GM21619 (cell line): ENCODE measurements around the gene RNF114.

Experiments
- ATAC-seq: cut with Tn5 transposase; IDR thresholded peaks from one replicate; pipeline ENCODE4 v1.9.1; 2021; ENCODE audit not compliant: unreplicated experiment

Gene RNF114

DNA sequence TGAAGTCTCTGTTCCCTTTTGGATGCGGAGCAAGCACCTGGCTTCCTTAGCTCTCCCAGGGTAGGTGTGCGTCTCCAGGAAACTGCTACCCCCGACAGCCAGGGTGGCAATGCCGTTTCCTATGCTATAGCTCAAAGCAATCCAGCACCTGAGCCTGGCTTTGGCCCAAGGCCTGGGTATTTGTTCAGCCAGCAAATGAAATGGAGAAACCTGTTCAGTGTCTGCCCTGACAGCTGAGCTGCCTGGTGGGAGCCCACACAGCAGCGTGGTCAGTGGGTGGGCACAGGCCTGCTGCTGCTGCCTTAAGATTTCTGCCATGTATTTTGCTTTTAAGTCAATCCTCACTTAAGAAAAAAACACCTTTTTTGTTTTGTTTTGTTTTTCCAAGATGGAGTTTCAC lies 34.6 kb upstream of the RNF114 start:
- no peak for ATAC-seq

DNA sequence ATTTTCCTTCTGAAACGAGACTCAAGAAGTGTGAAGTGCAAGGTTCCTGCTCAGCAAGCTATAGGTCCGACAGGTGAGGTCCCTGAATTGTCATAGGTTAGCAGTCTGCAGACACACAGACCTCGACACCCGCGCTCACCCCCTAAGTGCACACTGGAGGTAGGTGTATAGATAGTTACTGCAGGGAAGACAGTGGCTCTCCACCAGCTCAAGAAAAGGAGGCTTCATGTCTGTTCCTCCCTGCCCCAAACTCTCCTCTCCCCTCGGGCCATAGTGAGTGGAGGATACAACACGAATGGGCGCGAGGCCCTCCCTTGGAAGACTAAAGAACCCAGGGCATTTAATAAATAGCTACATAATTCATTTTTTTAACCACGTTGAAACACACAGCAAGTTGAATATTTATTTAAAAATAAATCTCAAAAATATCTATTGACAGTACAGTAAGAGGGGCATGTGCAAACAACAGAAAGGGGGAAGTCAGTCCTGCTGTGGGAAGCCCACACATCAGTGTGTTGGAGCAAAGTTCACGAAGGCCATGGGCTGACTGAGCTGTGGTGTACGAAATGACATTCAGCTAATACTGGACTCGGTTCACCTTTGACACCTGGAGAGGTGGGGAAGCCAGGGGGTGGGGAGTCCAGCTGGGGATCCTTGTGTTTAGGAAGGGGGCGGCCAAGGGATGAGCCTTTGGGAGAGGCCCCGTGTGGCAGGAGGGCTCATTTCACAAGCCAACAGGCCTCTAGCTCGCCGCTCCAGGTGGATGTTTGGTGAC lies 31.6 kb upstream of the RNF114 start:
- no peak for ATAC-seq

DNA sequence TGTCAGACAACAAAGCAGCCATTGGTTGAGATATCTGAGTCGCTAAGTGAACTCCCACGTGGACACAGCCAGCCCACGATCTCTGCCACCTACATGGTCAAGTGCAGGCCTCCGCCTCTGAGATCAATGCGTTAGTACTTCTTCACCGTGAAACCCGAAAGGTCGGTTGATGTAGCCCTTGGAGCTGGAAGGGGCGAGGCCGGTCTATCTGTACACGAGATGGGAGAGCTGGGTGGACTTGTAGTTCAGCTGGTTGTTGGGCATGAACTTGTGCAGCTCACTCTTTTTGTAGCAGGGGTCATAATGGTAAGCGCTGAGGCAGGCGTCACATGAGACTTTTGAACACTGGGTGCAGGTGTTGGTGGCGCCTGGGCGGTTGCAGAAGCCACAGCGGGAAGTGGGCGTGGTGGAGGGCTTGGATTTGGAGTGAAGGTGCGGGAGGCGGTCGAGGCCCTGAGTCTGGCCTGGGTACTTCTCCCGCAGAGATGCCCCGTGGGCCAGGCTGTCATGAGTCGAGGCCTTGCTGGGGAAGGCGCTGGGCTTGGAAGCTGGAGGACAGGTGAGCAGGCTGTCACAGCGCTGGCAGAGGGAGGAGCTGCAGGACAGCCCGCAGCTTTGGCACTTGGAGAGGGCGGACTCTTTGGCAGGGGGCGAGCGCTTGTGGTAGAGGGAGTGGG lies 30.6 kb upstream of the RNF114 start:
- ATAC-seq: no peak

DNA sequence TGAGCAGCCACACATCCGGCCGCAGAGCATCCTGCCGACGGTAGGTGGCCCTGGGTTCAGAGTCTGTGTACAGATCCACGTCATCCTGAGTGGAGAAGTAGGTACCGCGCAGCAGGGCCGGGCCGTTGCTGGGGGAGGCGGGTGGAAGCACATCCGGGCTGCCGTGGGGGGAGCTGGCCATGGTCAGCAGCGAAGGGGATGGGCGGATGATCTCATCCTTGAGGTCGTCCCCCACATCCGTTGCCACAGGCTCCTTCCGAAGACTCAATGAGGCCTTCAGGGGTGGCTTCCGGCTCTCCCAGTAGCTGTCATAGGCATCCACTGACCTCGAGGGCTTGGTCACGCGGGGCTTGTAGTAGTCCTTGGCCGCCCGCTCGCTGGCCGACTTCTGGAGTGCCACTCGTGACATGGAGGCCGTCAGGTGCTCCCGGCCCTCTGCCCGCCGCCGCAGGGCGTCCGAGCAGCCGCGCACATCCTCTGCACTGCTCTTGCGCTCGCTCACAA lies 30.0 kb upstream of the RNF114 start:
- no peak for ATAC-seq

DNA sequence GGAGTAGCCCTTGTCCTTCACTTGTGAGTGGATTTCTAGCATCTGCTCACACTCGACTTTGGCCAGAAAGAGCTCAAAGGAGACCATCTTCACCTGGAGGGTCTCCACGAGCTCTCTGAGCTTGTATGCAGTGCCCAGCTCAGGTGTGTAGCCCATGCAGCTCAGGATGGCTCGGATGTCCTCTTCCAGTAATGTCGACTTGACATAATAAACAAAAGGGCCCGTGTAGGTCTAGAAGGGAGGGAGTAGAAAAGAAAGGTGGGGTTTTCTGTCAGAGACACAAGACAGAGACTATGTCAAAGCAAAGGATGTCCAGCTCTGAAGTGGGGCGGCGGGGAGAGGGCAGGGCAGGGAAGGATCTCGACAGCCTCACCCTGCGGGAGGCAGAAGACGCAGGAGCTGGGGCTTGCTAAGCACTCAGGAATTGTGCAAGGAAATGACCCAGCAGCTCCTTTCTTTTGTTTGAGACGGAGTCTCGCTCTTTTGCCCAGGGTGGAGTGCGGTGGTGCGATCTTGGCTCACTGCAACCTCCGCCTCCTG lies 29.5 kb upstream of the RNF114 start:
- no peak for ATAC-seq

DNA sequence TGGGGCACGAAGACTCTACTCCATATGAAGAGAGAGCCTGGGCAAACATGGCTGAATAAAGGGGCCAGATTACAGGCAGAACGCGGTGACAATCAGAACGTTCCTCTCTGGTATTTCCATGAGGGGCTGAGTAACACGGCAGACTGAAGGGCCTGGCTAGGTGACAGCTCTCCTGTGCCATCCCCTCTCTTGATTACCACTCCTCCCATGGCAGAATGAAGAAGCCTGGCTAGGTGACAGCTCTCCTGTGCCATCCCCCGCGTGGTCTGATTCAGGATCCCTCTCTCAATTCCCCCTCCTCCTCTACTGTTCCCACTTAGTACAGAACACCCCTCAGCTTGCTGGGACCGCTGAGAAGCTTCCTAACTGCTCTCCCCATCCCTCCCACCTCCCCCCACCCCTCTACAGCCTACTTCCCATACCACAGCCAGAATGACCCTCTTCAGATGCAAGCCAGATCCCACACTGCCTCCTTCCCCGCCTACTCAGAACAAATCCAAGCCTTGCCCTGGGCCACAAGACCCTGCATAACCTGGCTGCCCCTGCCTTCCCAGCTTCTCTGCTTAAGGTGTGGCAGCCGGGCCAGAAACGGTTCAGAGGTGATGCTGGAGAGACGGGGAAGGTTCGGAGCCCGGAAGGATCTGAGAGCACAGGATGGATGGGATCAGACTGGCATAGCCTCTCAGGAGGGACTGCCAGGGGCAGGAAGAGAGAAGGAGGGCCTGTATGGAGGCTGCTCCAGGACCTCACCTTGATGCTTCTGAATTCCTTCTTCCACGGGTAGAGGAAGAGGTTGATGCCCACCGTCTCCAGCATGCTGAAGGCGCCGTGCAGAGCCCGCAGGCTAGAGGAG lies 28.6 kb upstream of the RNF114 start:
- no peak for ATAC-seq

DNA sequence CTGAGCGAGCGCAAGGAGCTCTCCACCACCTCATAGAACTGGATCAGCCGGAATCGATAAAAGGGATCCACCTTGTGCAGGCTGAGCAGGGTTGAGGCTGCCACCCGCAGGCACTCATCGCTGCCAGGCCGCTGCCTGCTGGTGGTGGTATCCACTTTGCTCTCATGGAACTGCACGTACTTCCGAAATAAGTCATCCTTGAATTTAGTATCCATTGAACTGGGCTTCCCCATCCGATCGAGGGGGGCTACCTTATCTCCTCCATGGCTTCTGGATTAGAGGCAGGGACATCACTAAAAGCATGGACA lies 28.0 kb upstream of the RNF114 start:
- no peak for ATAC-seq

DNA sequence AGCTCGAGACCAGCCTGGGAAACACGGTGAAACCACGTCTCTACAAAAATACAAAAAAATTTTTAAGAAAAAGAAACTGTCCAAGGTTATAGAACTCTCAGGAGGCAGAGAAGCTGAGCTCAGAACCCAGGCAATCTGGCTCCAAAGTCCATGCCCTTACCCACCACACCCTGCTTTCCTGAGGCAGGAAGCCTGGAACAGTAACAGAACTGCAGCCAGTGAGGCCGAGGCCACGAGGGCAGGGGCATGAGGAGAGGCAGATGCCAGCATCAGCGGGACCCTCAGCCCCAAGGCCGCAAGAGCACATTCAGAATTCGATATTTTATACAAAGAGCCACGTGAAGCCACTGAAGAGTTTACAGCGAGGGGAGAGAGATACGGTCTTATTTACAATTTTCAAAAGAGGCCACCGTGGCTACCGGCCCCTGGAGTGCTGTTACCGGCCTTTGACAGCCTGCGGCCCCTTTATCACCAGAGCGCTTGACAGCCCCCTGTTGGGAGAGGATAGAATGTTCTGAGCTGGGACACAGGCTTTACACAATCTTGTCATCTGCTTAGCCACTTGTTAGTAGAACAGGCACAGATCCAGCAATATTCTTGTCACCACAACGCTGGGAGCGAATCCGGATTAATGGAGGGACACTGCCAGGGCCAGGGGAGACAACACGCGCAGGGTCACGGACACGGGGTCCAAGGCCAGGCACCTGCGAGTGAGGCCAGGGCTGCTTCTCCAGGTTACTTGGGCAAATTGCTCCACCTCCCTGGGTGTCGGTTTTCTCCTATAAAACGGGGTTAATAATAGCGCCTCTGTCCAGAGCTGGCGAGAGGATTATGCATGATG lies 26.5 kb upstream of the RNF114 start:
- ATAC-seq: no peak

DNA sequence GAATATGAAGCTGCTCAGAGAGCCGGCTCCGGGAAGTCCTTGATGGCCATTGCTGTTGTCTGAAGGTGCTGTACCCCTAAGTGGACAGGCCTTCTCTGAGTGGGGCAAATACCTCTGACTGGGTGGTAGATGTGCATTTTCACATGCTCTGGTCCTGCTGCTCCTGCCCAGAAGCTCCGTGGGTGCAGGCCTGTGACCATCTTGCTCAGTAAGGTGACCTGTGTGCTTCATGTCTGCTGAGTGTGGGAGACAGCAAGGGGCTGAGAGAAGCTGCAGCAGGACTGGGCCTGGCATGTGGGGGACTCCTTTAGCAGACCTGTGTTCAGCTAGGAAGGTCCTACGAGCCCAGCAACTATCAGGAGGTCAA lies 25.9 kb upstream of the RNF114 start:
- ATAC-seq: no peak

DNA sequence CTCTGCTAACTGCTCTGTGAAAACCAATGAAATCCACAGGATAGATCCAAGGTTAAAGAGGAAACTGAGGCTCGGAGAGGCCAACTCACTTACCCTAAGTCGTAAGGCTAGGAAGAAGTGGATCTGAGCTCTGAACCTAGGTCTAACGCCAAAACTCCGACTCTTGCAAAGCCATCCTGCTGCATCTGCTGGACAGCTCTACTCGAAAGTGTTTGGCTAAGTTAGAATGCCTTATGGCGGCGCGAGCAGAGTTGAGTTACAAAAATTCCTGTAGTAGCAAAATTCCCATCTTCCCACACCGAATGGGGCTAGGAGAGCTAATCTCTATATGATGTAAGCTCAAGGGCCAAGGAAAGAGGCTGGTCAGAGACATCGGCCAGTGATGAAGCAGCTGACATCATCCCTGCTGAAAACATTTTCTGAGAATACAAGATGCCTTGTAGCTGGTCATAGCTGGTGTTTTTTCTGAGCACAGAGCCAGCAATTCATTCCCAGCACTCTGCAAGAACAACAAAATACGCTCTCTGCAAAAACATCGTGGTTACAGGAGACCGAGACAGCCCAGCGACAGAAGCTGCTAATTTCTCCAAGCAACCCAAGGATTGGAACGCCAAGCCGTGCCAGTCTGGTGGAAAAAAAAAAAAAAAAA lies 22.7 kb upstream of the RNF114 start:
- no peak for ATAC-seq

DNA sequence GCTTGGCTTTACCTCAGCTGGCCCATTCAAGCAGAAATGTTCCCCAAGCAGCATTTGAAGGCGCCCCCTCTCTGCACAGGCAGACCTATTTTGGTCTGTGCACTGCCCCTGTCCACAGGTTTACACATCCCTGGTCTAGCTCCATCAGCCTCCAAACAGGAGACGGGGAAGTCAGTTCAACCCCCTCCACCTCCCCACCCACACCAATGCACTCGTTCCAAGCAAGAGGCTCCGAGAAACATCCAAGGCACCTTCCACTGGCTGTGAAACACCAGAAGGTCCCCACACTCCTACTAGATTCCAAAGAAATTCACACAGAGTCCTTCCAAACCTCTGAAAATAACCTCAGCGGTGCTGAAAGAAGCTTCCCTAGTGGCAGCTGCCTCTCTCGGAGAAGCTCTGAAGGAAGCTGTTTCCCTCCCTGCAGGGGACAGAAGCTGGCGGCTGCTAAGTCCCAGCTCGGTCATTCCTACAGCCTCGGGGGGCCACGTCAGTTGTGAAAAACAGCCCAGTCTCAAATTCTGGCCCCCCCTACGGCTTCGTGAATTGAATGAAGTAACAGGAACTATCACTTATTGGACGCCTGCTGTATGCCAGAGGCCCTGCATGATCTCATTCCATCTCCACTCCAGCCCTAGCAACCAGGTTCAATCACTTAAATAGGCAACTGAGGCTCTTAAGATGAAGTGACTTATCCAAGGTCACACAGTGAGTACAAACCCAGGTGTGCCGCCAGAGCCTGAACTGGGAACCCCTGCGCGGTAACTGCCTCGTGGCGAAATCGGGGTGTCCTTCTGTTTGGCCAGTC lies 21.7 kb upstream of the RNF114 start:
- no peak for ATAC-seq

DNA sequence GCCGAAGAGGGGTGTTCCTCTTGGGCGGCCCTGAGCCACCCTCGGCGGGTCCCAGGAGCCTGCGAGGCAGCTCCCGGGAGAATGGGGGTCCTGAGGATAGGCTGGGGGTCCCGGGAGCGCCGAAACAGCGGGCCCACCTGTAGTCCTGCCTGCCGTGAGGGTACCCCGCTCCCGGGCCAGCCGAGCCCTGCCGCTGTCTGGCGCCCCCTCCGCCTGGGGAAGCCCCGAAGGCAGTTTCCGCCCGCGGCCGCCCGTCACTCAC lies 21.1 kb upstream of the RNF114 start:
- peak; percentile 27 for ATAC-seq

DNA sequence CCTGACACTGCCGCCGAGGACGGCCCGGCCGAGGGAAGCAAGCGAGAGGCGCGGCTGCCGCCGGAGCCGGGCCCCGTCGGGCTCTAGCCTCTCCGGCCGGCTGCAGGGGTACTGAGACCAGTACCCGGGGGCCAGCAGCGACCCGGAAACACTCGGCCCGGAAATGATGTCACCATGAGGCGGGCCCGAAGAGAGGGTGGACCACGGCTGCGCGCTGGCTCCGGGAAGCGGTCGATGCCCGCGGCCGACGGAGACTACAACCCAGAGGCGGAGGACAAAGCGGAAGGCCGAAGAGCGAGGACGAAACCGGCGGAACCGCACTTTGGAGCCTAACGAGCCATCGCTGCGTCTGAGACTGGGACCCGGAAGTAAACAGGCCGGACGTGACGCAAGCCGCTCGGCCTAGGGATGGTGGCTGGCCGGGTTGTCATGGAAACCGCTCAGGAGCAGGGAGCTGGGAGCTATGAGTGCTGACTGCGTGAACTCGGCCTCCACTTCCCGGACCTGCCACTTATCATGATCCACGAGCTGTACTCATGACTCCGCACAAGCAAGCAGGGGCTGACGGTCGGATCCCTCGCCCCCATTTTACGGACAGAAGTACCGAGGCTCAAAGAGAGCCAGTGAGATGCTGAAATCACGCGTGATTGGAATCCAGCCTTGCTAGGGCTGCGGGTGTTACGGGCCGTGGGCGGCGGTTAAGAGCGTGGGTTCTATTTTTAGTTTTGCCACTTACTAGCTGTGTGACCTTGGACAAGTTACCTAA lies 20.6 kb upstream of the RNF114 start, which contains the start of gene SPATA2:
SPATA2 (minus strand) TSS at position 150 of the 766 bp plus-strand sequence. CDS start 7,039 bp downstream, outside the sequence.
- peak; percentile 82 for ATAC-seq

DNA sequence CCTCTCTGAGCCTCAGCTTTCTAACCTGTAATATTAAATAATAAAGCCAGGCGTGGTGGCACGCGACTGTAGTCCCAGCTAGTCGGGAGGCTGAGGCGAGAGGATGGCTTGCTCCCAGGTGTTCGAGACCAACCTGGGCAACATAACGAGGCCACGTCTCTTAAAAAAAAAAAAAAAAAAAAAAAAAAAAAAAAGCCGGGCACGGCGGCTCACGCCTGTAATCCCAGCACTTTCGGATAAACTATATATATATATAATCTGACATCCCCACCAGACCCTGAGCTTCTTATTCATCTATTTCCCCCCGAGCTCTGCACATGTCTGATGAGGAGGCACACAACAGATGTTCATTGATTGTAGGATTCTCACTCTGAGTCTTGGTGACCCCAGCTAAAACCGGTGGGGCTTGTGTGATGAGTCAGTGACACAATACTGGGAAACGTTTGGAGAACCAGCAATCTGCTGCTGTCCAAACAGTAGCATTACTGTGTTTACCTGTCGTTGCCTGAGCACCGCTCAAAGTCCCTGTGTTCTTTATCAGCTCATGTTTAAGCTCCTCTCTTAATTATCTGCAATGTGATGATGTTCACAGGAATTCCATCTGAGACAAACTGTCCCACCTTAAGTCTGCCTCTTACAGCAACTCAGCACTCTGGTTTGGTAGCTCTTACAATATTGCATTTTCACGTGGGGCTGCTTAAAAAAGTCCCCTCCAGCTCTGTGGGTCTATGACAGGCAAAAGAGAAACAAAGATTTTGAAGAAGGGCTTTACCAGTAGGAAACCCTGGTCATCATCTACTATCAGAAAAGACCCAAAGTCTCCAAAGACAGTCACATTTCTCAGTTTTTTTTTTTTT lies 19.8 kb upstream of the RNF114 start:
- no peak for ATAC-seq

DNA sequence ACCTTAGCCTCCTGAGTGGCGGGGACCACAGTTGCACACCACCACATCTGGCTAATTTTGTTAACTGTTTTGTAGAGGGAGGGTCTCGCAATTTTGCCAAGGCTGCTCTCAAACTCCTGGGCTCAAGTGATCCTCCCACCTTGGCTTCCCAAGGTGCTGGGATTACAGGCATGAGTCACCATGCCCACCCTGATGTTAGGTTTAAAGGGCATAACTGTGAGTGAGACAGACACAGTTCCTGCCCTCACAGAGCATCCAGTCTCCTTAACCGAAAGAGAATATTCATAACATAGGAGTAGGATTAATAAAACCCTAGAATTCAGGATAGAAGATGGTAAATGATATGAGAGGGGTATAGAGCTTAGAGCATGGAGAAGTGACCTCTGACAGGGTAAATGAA lies 17.8 kb upstream of the RNF114 start:
- no peak for ATAC-seq

DNA sequence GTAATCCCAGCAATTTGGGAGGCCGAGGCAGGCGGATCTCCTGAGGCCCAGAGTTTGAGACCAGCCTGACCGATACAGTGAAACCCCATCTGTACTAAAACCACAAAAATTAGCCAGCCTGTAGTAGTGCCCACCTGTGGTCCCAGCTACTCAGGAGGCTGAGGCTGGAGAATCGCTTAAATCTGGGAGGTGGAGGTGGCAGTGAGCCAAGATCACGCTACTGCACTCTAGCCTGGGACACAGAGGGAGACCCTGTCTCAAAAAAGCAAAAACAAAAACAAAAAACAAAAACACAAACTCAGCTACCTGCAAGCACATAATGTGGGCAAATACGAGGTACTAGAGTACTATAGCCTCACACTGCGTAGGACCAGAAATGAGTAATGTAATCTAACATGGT lies 17.2 kb upstream of the RNF114 start:
- ATAC-seq: no peak

DNA sequence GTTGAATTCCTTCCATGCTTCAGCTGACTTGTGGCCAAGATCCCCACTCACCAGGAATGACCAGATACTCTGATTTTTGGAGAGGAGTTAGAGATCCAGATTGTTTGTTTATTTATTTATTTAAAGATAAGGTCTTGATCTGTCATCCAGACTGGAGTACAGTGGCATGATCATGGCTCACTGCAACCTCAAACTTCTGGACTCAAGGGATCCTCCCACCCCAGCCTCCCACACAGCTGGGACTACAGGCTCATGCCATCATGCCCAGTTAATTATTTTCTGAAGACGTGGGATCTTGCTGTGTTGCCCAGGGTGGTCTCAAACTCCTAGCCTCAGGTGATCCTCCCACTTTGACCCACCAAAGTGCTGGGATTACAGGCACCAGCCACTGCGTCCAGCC lies 16.7 kb upstream of the RNF114 start:
- ATAC-seq: no peak

DNA sequence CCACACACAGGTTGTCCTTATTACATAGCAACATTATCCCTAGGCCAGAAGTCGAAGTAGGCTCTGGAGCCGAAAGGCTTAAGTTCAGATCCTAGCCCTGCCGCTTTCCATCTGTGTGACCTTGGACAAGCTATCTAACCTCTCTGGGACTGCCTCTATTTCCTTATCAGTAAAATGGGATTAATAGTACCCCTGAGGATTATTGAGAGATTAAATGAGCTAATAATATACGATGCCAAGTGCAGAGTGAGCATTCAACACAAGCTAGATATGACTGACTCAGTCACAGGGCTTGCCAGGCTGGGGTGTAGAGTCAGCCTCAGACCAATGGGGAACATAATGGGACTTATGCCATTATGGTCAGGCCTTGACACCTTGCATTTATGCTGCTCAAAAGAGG lies 11.9 kb upstream of the RNF114 start:
- ATAC-seq: no peak
